GM19395 (cell line): ENCODE results near the gene CDK4.

ENCODE experiments used
- ATAC-seq: cut with Tn5 transposase; IDR thresholded peaks from one replicate; pipeline ENCODE4 v1.9.1; 2021; ENCODE audit warnings: mild to moderate bottlenecking, moderate library complexity; ENCODE audit not compliant: unreplicated experiment

CDK4 gene

GRCh38 chr12:57757771-57758170, 5.7 kb upstream of the CDK4 start:
- ATAC-seq = no peak

DNA sequence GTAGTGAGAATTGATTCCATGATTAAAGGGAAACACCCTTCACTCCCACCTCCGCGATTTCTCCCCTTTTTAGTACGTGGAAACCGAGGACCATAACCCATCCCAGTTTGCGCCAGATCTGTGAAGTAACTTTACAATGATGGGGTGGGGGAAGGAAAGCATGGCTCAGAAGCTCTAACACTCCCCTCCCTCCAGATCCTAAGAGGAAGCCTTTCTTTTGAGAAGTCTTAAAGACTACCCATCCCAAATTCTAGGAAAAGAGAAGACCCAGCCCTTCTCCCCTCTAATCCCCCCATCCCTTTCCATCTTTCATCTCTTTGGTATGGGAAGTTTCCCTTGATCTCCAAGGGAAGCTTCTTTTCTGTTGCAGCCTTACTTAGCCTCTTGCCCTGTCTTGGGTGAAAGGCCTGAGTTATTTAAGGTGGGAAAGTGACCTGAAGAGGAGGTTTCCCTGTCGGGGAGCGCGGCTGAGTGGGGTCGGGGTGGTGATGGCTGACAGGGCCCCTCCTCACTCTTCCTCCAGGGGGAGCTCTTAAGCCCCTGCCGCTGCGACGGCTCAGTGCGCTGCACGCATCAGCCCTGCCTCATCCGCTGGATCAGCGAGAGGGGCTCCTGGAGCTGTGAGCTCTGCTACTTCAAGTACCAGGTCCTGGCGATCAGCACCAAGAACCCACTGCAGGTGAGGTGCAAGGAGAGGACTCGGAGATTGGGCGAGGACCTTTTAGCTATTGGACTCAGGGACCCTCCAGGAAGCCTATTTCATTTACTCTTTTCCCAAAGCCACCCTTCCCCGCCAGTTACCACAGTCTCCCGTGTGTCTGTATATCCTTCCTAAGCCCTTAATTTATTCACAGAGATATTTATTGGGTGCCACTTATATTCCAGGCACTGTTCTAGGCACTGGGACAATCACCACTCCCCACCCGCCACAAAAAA, 4.6 kb upstream of the CDK4 start:
- ATAC-seq = peak; percentile 22

GRCh38 chr12:57755454-57756372, 3.6 kb upstream of the CDK4 start:
- ATAC-seq = no peak

GRCh38 chr12:57755194-57755453, 3.0 kb upstream of the CDK4 start:
- no peak for ATAC-seq

- peak; percentile 39 for ATAC-seq
Measured at GRCh38 chr12:57754411-57755193, 2.5 kb upstream of the CDK4 start, which contains the start of gene MARCHF9. MARCHF9 (plus strand) TSS chr12:57755103; CDS start chr12:57755529, 426 bp downstream.

DNA sequence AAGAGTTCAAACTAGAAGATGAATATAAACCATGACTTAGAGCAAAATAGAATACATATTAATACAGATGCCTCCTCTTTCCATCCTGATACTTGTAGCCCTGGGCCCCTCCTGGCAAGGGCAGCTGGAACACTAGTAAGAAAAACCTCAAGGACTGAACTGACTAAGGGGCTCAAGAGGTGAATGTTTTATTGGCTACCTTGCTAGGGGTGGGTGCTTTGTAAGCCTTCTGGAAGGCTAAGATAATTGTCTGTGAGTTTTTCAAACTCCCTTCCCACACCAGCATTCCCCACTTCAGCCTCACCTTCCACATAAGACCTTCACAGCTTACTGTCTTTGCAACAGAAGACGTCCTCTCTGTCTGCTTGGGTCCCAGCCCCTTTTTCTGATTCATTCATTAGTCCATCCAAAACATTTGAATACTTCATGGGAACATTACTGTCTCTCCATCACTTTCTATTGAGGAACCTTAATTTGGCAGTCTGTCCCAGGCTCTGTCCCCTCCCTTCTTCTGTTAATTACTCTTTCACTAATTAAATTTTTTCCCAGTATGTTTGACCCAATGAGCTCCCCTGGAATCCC, 1.7 kb upstream of the CDK4 start:
- ATAC-seq = no peak

GRCh38 chr12:57752668-57753000, 524 bp upstream of the CDK4 start:
- no peak for ATAC-seq

GRCh38 chr12:57751432-57751787, 700 bp downstream of the CDK4 start:
- no peak for ATAC-seq

DNA sequence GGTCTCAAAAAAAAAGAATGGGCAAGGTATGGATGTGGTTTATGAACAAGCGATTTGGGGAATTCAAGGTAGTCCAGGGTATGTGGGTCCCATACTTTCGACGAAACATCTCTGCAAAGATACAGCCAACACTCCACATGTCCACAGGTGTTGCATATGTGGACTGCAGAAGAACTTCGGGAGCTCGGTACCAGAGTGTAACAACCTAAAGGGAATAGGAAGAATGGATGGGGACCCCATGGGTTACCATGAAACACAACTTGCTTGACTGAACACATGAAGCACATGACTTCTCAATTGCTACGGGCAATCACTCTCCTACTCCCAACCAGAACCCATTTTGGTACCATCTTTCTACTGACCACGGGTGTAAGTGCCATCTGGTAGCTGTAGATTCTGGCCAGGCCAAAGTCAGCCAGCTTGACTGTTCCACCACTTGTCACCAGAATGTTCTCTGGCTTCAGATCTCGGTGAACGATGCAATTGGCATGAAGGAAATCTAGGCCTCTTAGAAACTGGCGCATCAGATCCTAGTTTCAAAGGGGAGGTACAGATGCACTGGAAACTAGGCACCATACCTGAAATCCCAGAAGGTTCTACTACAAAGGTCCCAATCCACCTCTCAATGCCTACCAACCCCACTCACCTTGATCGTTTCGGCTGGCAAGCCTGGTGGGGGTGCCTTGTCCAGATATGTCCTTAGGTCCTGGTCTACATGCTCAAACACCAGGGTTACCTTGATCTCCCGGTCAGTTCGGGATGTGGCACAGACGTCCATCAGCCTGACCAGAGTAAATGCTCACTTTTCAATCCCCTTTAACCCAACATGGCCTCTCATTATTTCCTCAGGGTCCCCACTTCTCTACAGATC, 1.3 kb downstream of the CDK4 start:
- no peak for ATAC-seq

- ATAC-seq = no peak
Measured at GRCh38 chr12:57749061-57749460, 3.0 kb downstream of the CDK4 start.

- no peak for ATAC-seq
Measured at GRCh38 chr12:57746025-57746424, 6.1 kb downstream of the CDK4 start.

DNA sequence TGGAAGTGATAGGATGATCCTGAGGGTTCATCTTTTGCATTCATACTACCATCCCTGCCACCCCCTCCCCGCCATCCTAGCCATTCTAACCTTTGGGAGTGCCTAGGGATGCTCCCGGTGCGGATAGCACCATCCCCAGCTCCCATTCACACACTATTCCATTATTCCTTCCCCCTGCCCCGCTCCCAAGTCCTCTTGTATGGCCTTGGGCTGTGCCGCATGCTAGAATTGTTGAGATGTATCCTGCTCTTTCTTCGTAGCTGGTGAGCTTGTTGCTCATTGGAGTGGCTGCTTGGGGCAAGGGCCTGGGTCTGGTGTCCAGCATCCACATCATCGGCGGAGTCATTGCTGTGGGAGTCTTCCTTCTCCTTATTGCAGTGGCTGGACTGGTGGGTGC, 6.6 kb downstream of the CDK4 start:
- no peak for ATAC-seq

DNA sequence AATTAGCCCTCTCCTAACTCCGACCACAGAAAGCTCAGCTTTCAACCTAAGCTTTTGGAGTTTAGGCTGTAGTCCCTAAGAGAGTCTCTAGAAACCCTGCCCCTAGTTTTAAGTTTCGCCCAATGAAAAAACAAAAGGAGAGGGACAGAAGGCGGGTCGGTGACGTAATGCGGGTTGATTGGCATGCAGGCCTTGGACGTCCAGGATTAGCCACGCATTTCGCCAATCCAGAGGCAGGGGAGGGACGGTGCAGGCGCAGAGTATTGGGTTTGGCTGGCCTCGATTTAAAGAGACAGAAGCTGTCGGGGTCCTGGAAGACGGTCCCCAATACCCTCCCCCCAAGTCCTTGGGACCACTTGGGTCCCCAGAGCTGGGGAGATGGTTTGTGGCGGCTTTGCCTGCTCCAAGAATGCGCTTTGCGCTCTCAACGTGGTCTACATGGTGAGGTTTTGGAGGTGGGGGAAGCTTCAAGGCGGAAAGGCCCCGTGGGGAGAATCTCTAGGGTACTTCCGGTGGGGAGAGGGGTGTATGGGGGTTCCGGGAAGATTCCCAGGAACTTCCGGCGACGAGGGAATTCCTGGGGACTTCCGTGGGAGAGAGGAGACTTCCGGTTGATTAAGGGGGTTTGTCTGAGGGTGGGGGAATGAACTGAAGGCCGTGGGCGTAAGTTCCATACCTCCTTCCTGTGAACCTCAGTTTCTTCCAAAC, 7.2 kb downstream of the CDK4 start, which contains the start of gene TSPAN31:
TSPAN31 (plus strand) TSS at position 263 of the 708 bp plus-strand sequence; CDS start at position 379, 116 bp downstream.
- ATAC-seq = peak; percentile 85

GRCh38 chr12:57744194-57744776, 7.8 kb downstream of the CDK4 start:
- peak; percentile 34 for ATAC-seq

DNA sequence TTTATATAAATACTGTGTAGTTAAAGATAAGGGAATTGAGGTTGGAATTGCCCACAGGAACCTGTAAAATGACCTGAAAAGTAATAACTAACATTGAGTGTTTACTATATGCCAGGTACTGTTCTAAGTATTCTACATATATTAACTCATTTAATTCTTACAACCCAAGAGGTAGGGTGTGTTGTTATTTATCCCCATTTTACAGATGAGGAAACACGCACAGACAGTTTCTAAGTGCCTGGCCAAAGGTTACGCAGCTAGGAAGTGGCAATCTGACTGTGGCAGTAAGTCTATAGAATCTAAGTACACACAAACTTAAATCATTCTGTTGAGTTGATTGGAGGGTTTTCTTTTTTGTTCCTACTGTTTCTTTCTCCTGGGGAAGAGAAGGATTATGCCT, 8.3 kb downstream of the CDK4 start:
- no peak for ATAC-seq

GRCh38 chr12:57741844-57742738, 10.0 kb downstream of the CDK4 start:
- ATAC-seq = peak; percentile 62

DNA sequence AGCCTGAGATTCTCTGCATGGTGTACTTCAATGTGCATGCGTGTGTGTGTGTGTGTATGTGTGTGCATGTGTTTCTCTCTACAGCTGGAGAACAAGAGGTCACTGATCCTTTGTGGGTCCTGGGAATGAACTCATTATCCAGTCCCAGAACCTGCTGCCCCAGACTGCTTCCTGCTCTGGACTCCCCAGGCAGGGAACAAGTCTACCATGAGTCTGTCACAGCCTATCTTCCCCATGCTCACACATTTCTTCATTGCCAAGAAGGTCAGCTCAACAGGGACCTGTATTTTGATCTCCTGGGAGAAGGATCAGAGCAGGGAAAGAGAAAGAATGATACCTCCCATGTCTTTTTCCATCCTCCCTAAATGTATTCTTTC, 10.7 kb downstream of the CDK4 start:
- ATAC-seq = no peak
